H1 (cell line): ENCODE measurements around the gene EMC6. TPM values are rescaled to one million over a fixed set of nuclear protein-coding genes. Genes with fewer than 3 reads are reported as not detected.

ENCODE experiments used
- CBX5 ChIP-seq: fragments of 300-800, 300-1000 bp; sonication (generic); IDR thresholded peaks from 2 replicates; pipeline ENCODE4 v1.7.1; 2016; ENCODE audit warnings: antibody characterized with exemption, low read length, low read depth
- CBX8 ChIP-seq: fragments of 300-800, 300-1000 bp; sonication (generic); IDR thresholded peaks from 2 replicates; pipeline ENCODE4 v1.7.1; 2016; ENCODE audit warnings: low read depth, low read length, borderline replicate concordance
- CTBP2 ChIP-seq: IDR thresholded peaks from 2 replicates; pipeline ENCODE4 v1.7.0; 2011; ENCODE audit warnings: borderline replicate concordance, mild to moderate bottlenecking, moderate library complexity, mixed read lengths, low read length; ENCODE audit not compliant: insufficient read depth, insufficient read length
- NANOG ChIP-seq: IDR thresholded peaks from 2 replicates; pipeline ENCODE4 v1.6.1; 2011; ENCODE audit warnings: low read length, low read depth, mild to moderate bottlenecking, inconsistent platforms; ENCODE audit not compliant: insufficient read depth, poor library complexity, severe bottlenecking
- TCF12 ChIP-seq: IDR thresholded peaks from 2 replicates; pipeline ENCODE4 v1.6.1; 2011; ENCODE audit warnings: low read depth, mild to moderate bottlenecking, low read length
- polyA plus RNA-seq, 7 experiments: library from polyadenylated mRNA; depleted of rRNA in 3 of 7; stranded (reverse) in 5 of 7; unstranded in 2 of 7; fragments of >200 nt in 5 of 7; fragments of 200-250 nt in 2 of 7; gene quantifications; 1 replicate in 5 of 7; 2 replicates in 1 of 7; 4 replicates in 1 of 7; pipeline versions ENCODE4 v1.2.1 to v1.2.3, GENCODE V29; 2011 to 2013; ENCODE audit warnings: missing spikeins in 2 of 7, mixed read lengths in 2 of 7
- total RNA-seq: library from RNA; stranded (reverse); fragmentation: NEBNext Ultra II Directional; extraction: Animal tissue kit (Norgen Biotek cat#: 25700); gene quantifications from 2 replicates; pipeline ENCODE4 v1.2.1, GENCODE V29; 2021
- TF ChIP-seq, protein P1 (sequence below): IDR thresholded peaks from 2 replicates; pipeline ENCODE4 v1.6.1; 2011; ENCODE audit warnings: low read depth, mild to moderate bottlenecking, low read length; ENCODE audit not compliant: insufficient read depth

The EMC6 gene
- total and polyA plus RNA-seq, 2 of the 8 experiments (the other 6 are each of a cell fraction or from before 2014, with no cell fraction given): 81.5 to 193 TPM

DNA sequence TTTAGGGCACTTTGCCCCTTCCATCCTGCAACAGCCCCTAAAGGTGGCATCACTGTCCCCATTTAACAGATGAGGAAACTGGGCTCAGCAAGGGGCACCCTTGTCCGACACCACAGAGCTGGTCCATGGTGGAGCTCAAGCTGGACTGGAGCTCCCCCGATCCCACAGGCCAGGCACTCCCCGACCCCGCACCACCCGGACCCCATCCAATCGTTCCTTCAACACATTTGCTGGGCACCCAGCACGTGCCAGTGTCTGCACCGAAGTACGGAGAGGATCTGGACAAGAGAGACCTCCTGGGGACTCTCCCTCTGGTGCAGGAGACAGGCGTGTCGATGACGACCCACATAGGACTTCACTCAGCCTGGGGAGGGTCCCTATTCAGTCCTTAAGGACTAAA is 13.4 kb downstream of the EMC6 start (continued):
- TF ChIP-seq CTBP2 (no peak), NANOG (no peak), CBX5 (no peak), CBX8 (no peak), TCF12 (no peak)
- TF ChIP-seq, protein P1, sequence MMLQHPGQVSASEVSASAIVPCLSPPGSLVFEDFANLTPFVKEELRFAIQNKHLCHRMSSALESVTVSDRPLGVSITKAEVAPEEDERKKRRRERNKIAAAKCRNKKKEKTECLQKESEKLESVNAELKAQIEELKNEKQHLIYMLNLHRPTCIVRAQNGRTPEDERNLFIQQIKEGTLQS: no peak
